HuH-7.5 (cell line): ENCODE results near the gene TMEM52B.
A peak's percentile ranks its signal among the peaks of the same experiment; 100 is the strongest.
"Not testable (repeated sequence)": the region's sequence is repeated elsewhere in the genome, so short reads cannot be mapped to it uniquely, and the experiment has no call there.

Source experiments
- DNase-seq: peaks from one replicate; pipeline ENCODE4 v3.0.0; 2011; ENCODE audit warnings: low spot score

TMEM52B gene

DNA sequence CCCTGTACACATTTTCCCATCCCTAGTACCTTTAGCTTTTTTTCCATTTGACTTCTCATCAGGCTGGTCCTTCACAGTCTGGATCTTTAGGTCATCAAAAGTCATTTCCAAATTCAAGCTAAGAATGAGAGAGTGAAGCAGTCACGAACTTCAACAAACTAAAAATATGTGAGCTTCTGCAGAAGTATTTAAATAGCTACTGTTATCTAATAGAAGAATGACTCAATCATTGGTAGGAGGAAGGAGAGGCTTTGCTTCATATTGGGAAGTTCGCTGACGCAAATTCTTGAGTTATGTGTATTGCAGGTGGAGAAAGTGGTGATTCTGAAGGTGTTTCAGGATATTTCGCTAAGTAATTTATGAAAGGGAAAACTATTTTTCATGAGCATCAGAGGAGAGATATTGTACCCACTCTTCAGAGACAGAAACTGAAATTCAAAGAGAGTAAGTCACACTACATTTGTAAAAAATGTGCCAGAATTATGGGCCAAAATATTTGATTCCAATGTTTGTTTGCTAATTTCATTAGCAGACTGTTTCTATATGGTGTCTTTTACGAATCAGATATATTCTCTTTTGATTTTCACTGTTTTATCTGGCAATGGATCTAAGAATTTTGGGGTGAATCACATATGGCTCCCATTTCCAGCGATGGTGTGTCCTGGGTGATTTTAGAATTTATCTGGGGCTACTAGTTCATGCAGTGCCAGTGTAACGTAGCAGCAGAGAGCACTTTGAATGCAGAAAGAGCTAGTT is 6.7 kb upstream of the TMEM52B start, which contains the start of gene OLR1:
OLR1 (minus strand) TSS at position 160 of the 756 bp plus-strand sequence; CDS start at position 105, 55 bp downstream.
- no peak for DNase-seq

DNA sequence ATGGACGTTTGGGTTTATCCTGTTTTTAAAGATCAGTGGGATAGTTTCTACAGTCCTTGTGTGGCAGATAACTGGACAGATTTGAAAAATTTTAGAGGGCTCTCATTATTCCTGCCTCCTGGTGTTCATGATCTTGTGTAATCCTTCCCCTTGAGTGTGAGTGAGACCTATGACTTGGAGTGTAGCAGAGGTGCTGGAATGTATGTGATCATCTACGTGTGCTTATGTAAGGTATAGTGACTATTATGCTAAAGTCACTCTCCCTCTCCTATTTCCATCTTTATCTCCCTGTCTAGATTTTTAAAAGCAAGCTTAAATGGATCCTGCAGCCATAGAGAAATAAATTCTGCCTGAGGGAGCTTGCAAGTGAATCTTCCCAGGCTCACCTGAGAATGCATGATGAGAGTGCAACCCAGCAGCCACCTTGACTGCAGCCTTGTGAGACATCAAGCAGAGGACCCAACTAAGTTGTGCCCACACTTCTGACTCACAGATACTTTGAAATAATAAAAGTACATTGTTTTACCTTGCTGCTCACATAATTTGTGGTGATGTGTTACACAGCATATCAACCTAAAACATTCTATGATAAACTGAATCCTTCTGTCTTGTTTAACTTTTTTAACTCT is 3.7 kb upstream of the TMEM52B start:
- DNase-seq: no peak

DNA sequence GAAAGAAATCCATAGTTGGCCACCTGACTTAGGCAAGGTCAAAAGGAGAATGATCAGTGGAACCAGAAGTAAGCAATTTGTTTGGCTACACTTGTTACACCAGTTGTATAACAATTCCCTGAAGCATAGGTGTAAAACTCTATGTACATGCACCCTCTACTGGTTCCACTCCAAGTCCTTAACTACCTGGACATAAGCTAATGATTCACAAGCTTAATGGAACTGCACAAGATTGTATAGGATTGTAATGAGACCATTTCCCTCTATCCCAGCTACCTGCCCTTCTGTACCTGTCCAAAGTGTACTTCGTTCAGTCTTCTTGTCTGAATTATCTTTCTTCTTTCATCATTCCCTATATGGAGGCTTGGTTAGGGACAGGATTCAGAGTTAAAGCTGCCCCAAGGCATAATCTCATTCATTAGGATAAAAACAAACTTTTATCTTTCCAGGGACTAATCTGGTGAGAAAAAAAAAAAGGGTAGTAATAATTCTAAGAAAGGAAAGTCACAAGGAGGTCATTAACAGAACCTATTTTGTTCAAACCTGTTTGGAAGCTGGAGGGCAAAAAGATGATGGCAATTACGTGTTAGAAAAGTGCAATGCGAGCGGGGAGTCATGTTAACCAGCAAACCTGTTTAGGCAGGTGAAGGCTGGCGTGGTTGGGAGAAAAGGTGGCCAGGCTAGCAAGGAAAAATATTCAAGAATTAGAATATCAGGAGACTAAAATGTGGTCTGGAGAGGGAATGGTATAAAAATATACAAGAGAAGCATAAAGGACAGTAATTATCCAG is 2.8 kb upstream of the TMEM52B start:
- DNase-seq: no peak

DNA sequence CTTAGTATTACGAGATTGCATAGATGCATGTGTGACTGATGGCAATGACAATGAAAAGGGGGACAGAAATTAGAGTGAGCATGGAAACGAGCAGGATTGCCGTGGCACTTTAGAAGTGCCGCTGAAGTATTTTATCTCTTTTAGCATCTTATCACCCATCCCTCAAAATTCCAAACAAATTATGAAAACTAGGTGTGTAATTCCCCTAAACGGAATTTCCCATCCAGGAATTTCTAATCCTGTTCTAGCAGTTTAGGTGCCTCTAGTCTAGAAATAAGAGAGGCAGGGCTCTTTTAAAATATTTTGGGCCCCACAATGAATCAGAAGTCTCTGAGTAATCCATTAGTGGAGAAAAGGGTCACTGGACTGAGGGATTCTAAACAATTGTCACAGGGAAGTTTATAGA is 947 bp downstream of the TMEM52B start:
- DNase-seq: no peak

DNA sequence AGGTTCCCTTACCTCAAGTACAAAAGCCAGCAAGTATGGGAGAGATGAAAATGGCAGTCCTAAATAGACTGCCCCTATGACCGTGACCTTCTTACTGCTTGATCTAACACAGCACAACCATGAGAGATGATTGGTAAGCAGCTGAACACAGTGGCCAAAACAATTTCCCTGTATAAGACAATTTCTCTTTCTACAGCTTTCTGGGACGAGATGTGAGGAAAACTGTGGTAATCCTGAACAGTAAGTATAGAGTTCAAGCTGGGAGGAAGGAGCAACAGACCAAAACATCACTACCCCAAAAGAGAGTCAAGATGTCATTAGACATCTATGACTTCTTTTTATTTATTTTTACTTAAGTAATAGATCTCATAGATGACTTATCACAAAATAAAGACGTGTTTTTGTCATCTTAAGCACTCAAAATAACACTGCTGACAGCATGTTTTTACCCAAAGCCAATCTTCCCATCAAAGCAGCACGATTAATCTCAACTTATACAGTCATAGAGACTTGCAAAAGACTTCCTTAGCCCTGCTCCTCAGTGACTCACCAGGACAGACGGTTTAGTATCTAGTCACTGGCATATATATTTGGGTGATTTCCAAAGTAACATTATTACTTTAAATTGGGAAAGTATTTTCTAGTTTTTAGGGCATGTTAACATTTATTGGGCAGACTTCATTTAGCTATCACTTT is 3.7 kb downstream of the TMEM52B start:
- DNase-seq: no peak

DNA sequence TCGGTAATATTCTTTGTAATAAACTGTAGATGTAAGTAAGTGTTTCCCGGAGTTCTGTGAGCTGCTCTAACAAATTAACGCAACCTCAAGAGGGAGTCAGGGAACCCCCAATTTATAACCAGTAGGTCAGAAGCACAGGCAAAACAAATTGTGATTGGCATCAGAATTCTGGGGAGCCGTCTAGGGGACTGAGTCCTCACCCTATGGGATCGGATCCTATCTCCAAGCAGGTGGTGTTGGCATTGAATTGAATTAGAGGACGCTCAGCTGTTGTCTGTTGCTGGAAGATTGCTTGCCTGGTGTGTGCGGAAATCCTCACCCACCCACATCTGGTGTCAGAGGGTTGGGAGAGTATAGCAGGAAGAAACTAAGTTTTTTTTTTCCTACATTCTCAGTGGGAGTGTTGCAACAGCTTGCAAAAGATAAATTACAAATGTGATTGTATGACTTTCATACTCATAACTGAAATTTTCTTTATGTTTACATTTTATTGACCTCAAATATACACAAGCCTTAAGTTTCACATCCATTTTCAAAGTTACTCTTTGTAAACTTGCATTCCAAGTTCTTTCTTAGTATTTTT is 5.5 kb downstream of the TMEM52B start:
- DNase-seq: no peak

DNA sequence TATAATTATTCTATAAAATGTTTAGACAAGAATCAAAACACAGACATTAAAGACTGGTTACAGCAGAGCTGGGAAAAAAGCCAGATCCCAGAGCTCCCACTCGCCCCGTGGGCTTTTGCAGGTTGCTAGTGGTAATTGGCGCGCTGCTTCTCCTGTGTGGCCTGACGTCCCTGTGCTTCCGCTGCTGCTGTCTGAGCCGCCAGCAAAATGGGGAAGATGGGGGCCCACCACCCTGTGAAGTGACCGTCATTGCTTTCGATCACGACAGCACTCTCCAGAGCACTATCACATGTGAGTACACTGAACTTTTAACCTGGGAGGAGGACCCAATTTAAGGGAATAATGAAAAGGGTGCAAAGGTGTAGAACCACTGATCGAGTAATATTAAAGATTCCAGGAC is 7.5 kb downstream of the TMEM52B start:
- no peak for DNase-seq

DNA sequence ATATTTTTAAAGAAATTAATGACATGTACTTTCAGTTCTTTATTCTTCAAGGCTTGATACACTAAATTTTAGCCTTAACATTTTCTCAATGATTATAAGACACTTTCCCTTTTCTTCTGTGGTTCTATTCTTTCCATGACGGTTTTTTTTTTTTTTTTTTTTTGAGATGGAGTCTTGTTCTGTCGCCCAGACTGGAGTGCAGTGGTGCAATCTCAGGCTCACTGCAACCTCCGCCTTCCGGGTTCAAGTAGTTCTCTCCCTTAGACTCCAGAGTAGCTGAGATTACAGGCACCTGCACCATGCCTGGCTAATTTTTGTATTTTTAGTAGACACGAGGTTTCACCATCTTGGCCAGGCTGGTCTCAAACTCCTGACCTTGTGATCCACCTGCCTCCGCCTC is 8.1 kb downstream of the TMEM52B start:
- DNase-seq: not testable (repeated sequence)

DNA sequence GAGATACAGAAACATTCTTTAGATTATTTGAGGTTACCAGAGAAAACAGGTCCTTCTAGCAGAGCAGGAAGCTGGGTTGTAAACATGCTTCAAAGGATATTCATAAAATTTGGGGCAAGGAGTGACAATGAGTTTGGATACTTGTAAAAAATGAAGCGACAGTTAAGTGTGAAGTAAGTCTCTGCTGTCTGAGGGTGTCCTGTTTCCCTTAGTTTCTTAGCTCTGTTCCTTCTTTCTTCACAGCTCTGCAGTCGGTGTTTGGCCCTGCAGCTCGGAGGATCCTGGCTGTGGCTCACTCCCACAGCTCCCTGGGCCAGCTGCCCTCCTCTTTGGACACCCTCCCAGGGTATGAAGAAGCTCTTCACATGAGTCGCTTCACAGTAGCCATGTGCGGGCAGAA is 10.8 kb downstream of the TMEM52B start:
- no peak for DNase-seq

DNA sequence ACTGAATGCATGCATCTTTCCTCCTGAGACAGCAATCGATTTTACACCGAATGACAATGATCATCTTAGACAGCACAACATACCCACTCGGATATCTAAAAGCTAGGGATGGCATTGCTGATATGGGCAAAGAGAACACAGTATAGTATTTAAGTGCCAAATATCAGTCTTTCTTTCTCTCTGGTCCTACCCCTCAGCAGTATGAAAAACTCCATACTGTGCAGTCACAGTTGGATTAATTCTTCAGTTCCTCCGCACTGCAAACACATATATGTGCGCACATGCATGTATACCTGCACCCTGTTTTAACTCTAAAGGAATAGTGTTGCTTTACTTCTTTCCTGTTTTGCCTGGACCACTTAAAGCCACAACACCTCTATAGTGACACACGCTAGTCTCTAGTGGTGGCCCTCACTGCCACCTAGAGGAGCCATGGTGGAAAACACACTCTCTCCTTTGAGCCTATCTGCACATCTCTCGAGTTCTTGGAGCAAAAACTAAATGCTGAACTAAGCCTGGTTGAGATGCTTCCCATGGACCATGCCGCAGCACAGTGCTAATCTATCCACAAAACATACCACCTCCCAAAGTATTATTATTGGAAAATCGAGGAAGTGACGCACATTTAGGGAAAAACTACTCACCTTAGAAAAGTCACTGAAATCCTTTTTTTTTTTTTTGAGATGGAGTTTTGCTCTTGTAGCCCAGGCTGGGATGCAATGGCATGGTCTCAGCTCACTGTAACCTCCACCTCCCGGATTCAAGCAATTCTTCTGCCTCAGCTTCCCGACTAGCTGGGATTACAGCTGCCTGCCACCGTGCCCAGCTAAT is 11.9 kb downstream of the TMEM52B start:
- peak; percentile 59 for DNase-seq

DNA sequence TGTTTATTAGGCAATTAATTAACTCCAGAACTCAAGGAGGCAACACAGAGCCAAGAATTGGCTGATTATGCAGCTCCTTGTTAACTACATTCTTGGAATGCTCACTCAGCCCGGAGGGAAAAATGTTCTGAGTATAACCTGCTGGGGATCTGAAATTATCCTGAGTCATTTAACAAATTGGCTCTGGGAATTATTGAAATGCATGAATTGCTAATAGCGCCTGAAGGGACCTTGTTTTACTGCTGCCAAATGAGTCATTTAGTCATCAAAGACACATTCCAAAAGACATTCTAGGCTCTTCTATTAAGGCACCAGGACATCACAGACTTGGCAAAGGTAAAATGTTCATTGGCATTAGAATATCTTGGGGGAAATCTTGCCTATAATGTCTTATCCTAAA is 13.0 kb downstream of the TMEM52B start:
- no peak for DNase-seq

DNA sequence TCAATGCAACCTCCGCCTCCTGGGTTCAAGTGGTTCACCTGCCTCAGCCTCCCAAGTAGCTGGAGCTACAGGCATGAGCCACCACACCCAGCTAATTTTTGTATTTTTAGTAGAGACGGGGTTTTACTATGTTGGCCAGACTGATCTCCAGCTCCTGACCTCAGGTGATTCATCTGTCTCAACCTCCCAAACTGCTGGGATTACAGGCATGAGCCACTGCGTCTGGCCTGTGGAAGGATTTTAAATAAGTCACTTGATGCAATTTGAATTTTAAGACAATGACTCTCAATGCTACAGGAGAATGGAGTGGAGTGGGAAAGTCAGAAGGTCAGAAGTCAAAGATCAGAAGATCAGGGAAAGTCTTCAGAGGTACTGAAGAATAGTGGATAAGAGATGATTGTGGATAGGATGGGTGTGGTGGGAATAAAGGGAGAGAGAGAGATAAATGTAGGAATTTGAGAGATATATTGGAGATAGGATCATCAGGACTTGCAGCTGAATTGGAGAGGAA is 15.4 kb downstream of the TMEM52B start:
- no peak for DNase-seq

DNA sequence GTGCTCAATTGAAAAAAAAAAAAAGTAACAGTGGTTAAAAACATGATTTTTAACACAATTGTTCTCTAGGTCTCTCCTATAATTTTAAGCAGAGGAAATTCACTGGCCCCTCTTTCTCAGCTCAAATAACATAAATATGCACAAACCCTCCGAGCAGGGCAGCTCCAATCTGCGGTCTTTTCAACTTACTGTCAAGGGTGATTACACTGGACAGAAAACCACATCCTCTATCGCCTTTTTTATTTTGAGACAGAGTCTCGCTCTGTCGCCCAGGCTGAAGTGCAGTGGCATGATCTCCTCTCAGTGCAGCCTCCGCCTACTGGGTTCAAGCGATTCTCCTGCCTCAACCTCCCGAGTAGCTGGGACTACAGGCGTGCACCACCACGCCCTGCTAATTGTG is 17.4 kb downstream of the TMEM52B start:
- no peak for DNase-seq

DNA sequence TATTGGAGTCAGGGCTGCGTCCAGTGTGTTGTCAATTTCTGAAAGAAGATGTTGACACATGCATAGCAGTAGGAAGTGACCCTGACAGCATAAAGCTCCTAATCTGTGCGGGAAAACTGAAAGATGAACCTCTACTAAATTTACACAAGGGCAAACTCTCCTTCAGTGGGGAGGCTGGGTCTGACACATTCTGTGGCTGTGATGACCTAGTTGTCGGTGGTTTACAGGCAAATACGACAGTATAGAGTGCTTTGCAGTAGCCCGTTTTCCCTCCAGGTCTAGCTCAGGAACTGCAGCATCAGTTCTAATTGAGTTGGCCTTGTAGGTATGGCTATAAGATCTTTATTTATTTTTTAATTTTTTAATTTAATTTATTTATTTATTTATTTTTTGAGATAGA is 19.0 kb downstream of the TMEM52B start:
- no peak for DNase-seq

DNA sequence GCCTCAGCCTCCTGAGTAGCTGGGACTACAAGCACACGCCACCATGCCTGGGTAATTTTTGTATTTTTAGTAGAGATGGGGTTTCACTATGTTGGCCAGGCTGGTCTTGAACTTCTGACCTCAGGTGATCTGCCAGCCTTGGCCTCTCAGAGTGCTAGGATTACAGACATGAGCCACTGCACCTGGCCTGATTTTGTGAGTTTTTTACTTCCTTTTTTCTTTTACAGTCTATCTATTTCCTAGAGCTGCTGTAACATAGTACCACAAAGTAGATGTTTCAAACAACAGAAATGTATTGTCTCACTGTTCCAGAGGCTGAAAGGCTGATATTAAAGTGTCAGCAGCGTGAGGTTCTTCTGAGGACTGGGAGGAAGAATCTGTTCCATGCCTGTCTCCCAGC is 25.7 kb downstream of the TMEM52B start:
- DNase-seq: not testable (repeated sequence)

DNA sequence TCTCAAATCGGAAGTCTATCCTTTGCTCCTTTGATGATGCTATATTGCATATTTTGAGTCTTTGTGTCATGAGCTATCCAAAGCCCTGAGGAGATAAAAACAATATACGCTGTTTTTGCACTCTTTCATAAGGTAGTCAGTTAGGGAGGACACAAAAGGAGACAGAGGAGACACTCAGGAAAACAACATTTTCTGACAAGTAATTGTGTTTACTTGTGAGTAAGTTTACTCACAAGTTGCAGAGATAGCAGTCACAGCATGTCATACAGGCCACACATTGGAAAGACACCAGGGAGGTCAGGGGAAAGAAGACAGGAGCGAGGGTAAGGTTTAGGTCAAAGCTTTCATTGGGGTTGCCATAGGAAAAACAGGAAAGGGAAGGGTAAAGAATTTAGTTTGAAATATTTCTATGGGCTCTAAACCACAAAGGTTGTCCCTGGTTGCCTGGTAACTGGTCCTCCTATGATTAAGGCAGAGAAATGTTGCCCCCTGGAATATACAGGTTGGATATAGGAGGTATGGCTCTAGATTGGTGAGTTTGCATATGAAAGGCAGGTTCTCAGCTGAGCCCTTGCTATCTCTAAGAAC is 26.5 kb downstream of the TMEM52B start:
- no peak for DNase-seq

DNA sequence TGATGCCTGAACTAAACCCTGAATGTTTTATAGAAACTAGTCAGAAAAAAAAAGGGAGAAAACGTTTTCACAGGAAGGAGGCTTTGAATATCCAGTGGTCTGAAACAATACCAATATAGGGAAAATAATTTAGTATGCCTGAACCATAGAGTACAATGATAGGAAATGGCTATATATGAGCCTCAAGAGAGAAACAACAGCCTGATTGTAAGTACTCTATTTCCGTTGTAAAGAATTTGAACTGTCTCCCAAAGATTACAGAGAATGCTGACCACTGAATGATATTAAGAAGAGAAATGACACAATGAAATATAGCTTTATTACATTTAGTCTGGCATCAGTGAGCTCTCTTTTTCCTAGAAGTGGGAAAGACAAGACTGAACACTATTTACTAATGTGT is 28.3 kb downstream of the TMEM52B start:
- DNase-seq: no peak

DNA sequence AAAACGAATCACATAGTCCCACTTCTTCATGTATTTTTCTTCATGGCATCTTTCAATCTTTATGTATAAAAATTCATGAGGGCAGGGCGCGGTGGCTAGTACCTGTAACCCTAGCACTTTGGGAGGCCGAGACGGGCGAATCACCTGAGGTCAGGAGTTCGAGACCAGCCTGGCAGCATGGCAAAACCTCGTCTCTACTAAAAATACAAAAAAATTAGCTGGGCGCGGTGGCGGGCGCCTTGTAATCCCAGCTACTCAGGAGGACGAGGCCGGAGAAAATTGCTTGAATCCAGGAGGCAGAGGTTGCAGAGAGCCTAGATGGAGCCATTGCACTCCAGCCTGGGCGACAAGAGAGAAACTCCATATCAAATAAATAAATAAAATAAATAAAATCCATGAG is 31.4 kb downstream of the TMEM52B start:
- DNase-seq: no peak

DNA sequence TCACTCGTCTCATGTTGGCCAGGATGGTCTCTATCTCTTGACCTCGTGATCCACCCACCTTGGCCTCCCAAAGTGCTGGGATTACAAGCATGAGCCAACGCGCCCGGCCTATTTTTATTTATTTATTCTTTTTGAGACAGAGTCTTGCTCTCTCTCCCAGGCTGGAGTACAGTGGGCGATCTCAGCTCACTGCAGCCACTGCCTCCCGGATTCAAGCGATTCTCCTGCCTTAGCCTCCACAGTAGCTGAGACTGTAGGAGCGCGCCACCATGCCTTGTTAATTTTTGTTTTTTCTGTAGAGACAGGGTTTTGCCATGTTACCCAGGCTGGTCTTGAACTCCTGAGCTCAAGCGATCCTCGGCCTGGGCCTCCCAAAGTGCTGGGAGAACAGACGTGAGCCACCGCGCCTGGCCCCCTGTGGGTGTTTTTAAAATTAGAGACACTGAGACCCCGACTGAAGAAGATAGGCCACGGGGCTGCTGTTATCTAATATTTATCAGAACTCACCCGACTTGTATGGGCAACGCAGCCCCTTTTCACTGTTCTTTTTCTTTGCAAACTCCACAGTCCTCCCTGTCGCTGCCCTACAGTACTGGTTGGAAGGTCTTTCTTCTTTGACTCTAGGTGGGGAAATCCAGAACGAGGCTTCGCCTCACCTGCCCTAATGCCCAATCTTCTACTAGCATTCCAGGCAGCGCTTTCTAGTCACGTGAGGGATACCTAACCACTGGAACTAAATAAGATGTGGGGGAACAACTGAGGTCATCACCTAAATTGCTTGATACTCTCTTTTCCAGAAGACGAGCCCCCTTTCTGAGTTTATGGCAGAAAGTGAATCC is 32.5 kb downstream of the TMEM52B start:
- DNase-seq: no peak
